K562 (cell line): ENCODE results near the gene MAD2L1BP. TPM values are rescaled to one million over a fixed set of nuclear protein-coding genes. Genes with fewer than 3 reads are reported as not detected.

ENCODE experiments used
- CREB1 ChIP-seq, 2 experiments: sonication (generic) in 1 of 2; formaldehyde crosslinking in 1 of 2; IDR thresholded peaks; 2 replicates each; pipeline versions ENCODE4 v1.6.1 to v1.8.0; 2012 to 2022; ENCODE audit warnings: inconsistent platforms in 1 of 2, mild to moderate bottlenecking in 1 of 2, missing genetic modification reagents in 1 of 2, moderate library complexity in 1 of 2
- GTF2F1 ChIP-seq: IDR thresholded peaks from 2 replicates; pipeline ENCODE4 v1.6.1; 2011; ENCODE audit warnings: low read depth, low read length, improper control_type of control experiment
- JUNB ChIP-seq: fragments of 450-650 bp; formaldehyde crosslinking; conservative IDR thresholded peaks from 2 replicates; pipeline ENCODE4 v1.4.0; 2020; ENCODE audit warnings: mild to moderate bottlenecking
- KDM5B ChIP-seq: fragments of 200-600 bp; sonication (generic); IDR thresholded peaks from 2 replicates; pipeline ENCODE4 v1.6.1; 2012; ENCODE audit warnings: low read depth, mild to moderate bottlenecking, moderate library complexity, low read length, control low read depth, inconsistent platforms; ENCODE audit not compliant: insufficient replicate concordance
- MAX ChIP-seq: sonication (generic); formaldehyde crosslinking; IDR thresholded peaks from 2 replicates; pipeline ENCODE4 v1.9.0; 2022; ENCODE audit warnings: mild to moderate bottlenecking, missing genetic modification reagents
- NFYB ChIP-seq: IDR thresholded peaks from 2 replicates; pipeline ENCODE4 v1.6.1; 2011; ENCODE audit warnings: mild to moderate bottlenecking, moderate library complexity; ENCODE audit not compliant: insufficient read length; ENCODE audit errors: extremely low read depth
- SNIP1 ChIP-seq: fragments of 450-650 bp; IDR thresholded peaks from 2 replicates; pipeline ENCODE4 v1.7.1; 2017; ENCODE audit warnings: low read depth, mild to moderate bottlenecking
- TARDBP ChIP-seq: fragments of 450-650 bp; IDR thresholded peaks from 2 replicates; pipeline ENCODE4 v1.6.1; 2016
- WHSC1 ChIP-seq: IDR thresholded peaks from one replicate; pipeline ENCODE4 v1.6.1; 2012; ENCODE audit warnings: low read length, control low read depth, inconsistent platforms
- ZC3H4 ChIP-seq: sonication (generic); formaldehyde crosslinking; IDR thresholded peaks from 2 replicates; pipeline ENCODE4 v1.9.0; 2021; ENCODE audit warnings: missing genetic modification reagents, borderline replicate concordance
- ZNF282 ChIP-seq: sonication (generic); formaldehyde crosslinking; IDR thresholded peaks from 2 replicates; pipeline ENCODE4 v1.8.1; 2023; ENCODE audit warnings: missing genetic modification reagents
- ZNF347 ChIP-seq: fragments of 450-650 bp; formaldehyde crosslinking; IDR thresholded peaks from 2 replicates; pipeline ENCODE4 v1.4.0; 2020; ENCODE audit warnings: low read depth, mild to moderate bottlenecking, moderate library complexity
- ZNF695 ChIP-seq: fragments of 450-650 bp; formaldehyde crosslinking; IDR thresholded peaks from 2 replicates; pipeline ENCODE4 v1.4.0; 2020; ENCODE audit warnings: mild to moderate bottlenecking, moderate library complexity
- ZNF76 ChIP-seq: fragments of 250-450 bp; sonication (Bioruptor Pico); IDR thresholded peaks from 2 replicates; pipeline ENCODE4 v1.4.0; 2020; ENCODE audit warnings: mild to moderate bottlenecking, moderate library complexity, borderline replicate concordance
- ZNF79 ChIP-seq: fragments of 250-450 bp; sonication (Bioruptor Pico); IDR thresholded peaks from 2 replicates; pipeline ENCODE4 v1.4.0; 2020; ENCODE audit warnings: low read depth, mild to moderate bottlenecking, moderate library complexity
- polyA plus RNA-seq, 8 experiments: library from polyadenylated mRNA; depleted of rRNA in 4 of 8; stranded (reverse) in 5 of 8; unstranded in 3 of 8; fragments of >200 nt; fragmentation: Nextera tagmentation in 2 of 8; fragmentation: Illumina TruSeq in 1 of 8; extraction: Ambion mirVana in 2 of 8; extraction: Trizol in 1 of 8; gene quantifications; 2 replicates each; pipeline versions ENCODE4 v1.2.1 to v1.2.3, GENCODE V29; 2011 to 2014; ENCODE audit warnings: inconsistent platforms in 1 of 8, missing spikeins in 1 of 8
- total RNA-seq, 7 experiments: library from RNA; depleted of rRNA in 6 of 7; stranded (reverse); fragments of >200 nt in 6 of 7; fragmentation: Illumina TruSeq in 2 of 7; extraction: Trizol in 2 of 7; gene quantifications; 2 replicates each; pipeline versions ENCODE4 v1.2.1 to v1.2.3, GENCODE V29; 2011 to 2021; ENCODE audit warnings: low replicate concordance in 1 of 7
- TF ChIP-seq, protein P1 (sequence below), 3 experiments: fragments of 200-800 bp in 1 of 3; fragments of 250-450 bp in 1 of 3; fragments of 450-650 bp in 1 of 3; sonication (Bioruptor Pico) in 1 of 3; sonication (Bioruptor generic) in 1 of 3; formaldehyde crosslinking in 1 of 3; IDR thresholded peaks; 2 replicates each; pipeline versions ENCODE4 v1.6.1 to v1.8.0; 2016 to 2022; ENCODE audit warnings: mild to moderate bottlenecking in 2 of 3, missing genetic modification characterization in 2 of 3, missing compliant biosample characterization in 1 of 3, moderate library complexity in 1 of 3
- TF ChIP-seq, protein P2 (sequence below): fragments of 450-650 bp; IDR thresholded peaks from 2 replicates; pipeline ENCODE4 v1.6.1; 2016; ENCODE audit warnings: borderline replicate concordance
- TF ChIP-seq, protein P3 (sequence below): fragments of 250-450 bp; sonication (Bioruptor Pico); IDR thresholded peaks from 2 replicates; pipeline ENCODE4 v1.5.1; 2021; ENCODE audit warnings: mild to moderate bottlenecking

The MAD2L1BP gene
- total and polyA plus RNA-seq, 9 of the 15 experiments (the other 6 are each of a cell fraction or from before 2014, with no cell fraction given) = 69.7 to 321 (median 111) TPM

DNA sequence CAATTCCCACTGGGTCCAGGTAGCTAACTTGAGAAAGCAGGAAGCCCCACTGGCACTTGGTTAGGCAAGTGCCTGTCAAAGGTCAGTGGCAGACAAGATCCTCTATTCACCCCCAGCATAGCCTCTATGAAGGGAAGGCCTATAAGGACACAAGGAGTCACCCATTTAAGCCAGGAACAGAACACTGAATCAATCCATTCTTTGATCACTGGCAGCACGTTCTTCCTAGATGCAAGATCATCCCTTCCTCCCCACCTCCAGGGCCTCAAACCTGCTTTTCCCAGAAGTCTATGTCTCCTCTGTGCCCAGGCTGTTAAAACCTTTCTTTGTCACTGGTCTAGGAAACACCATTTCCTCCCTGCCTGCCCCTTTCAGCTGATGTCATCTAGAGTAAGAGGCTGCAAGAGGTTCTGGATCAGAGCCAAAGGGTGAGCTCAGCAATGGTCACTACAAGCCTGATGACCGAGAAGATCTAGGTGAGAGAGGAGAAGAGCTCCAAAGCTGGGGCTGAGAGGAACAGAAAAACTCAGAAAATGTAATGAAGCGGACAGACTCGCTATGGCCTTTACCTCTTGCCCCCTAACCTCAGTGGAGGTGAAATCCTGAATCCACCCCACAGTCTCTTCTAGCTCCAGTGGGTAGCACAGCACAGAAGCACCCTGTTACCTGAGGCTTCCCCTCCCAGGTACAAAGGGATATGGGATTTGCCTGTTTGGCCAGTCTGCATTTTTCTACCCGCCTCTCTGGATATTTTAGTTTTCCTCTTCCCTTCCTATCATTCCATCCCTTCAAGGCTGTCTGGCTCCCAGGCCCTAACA is 8.4 kb upstream of the MAD2L1BP start (continued):
- TF ChIP-seq ZNF76 (peak; percentile 86), SNIP1 (no peak), CREB1 (IDR thresholded peaks at IDR 0.05) (peak; percentile 84), CREB1 (CRISPR knock-in tag; IDR thresholded peaks at IDR 0.05) (no peak), NFYB (no peak), ZNF347 (CRISPR knock-in tag) (no peak), TARDBP (no peak; the same call in 1 of the 2 replicates), JUNB (CRISPR knock-in tag) (0 out of 2 replicates have a peak, but pooled peaks have one; percentile 29), MAX (peak; percentile 41; the same call in 1 of the 2 replicates), KDM5B (peak; percentile 74), GTF2F1 (no peak), ZNF79 (CRISPR knock-in tag) (peak; percentile 70; the same call in 1 of the 2 replicates), ZNF695 (CRISPR knock-in tag) (no peak), WHSC1 (no peak), ZC3H4 (no peak), ZNF282 (CRISPR knock-in tag) (no peak)
- TF ChIP-seq, protein P1, sequence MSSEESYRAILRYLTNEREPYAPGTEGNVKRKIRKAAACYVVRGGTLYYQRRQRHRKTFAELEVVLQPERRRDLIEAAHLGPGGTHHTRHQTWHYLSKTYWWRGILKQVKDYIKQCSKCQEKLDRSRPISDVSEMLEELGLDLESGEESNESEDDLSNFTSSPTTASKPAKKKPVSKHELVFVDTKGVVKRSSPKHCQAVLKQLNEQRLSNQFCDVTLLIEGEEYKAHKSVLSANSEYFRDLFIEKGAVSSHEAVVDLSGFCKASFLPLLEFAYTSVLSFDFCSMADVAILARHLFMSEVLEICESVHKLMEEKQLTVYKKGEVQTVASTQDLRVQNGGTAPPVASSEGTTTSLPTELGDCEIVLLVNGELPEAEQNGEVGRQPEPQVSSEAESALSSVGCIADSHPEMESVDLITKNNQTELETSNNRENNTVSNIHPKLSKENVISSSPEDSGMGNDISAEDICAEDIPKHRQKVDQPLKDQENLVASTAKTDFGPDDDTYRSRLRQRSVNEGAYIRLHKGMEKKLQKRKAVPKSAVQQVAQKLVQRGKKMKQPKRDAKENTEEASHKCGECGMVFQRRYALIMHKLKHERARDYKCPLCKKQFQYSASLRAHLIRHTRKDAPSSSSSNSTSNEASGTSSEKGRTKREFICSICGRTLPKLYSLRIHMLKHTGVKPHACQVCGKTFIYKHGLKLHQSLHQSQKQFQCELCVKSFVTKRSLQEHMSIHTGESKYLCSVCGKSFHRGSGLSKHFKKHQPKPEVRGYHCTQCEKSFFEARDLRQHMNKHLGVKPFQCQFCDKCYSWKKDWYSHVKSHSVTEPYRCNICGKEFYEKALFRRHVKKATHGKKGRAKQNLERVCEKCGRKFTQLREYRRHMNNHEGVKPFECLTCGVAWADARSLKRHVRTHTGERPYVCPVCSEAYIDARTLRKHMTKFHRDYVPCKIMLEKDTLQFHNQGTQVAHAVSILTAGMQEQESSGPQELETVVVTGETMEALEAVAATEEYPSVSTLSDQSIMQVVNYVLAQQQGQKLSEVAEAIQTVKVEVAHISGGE (CRISPR knock-in tag; IDR thresholded peaks at IDR 0.05) = peak in 1 of 3 experiments; percentile 53; a peak in 1 of 6 replicates
- TF ChIP-seq, protein P2, sequence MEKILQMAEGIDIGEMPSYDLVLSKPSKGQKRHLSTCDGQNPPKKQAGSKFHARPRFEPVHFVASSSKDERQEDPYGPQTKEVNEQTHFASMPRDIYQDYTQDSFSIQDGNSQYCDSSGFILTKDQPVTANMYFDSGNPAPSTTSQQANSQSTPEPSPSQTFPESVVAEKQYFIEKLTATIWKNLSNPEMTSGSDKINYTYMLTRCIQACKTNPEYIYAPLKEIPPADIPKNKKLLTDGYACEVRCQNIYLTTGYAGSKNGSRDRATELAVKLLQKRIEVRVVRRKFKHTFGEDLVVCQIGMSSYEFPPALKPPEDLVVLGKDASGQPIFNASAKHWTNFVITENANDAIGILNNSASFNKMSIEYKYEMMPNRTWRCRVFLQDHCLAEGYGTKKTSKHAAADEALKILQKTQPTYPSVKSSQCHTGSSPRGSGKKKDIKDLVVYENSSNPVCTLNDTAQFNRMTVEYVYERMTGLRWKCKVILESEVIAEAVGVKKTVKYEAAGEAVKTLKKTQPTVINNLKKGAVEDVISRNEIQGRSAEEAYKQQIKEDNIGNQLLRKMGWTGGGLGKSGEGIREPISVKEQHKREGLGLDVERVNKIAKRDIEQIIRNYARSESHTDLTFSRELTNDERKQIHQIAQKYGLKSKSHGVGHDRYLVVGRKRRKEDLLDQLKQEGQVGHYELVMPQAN = no peak; the same call in 1 of the 2 replicates
- TF ChIP-seq, protein P3, sequence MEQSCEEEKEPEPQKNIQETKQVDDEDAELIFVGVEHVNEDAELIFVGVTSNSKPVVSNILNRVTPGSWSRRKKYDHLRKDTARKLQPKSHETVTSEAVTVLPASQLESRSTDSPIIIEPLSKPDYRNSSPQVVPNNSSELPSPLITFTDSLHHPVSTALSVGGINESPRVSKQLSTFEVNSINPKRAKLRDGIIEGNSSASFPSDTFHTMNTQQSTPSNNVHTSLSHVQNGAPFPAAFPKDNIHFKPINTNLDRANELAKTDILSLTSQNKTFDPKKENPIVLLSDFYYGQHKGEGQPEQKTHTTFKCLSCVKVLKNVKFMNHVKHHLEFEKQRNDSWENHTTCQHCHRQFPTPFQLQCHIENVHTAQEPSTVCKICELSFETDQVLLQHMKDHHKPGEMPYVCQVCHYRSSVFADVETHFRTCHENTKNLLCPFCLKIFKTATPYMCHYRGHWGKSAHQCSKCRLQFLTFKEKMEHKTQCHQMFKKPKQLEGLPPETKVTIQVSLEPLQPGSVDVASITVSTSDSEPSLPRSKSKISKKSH (CRISPR knock-in tag) = no peak
